Peyer's patch (tissue), 4 donors: Measurements from ENCODE around the gene TMEM45A. TPM values are rescaled to one million over a fixed set of nuclear protein-coding genes. Genes with fewer than 3 reads are reported as not detected.

ENCODE experiments used
- DNase-seq, 3 donors: peaks; one replicate each; pipeline ENCODE4 v3.0.0-alpha.2; 2017 to 2019
- H3K27ac ChIP-seq, 4 donors: fragments of 200-600 bp; sonication (generic); one replicate each; pipeline ENCODE4 v1.5.1; 2016 to 2019
- H3K27me3 ChIP-seq, 2 donors: fragments of 200-600 bp; sonication (generic); one replicate each; pipeline ENCODE4 v1.5.1; 2019
- H3K36me3 ChIP-seq, 3 donors: fragments of 200-600 bp; sonication (generic); one replicate each; pipeline ENCODE4 v1.5.1; 2016 to 2019
- H3K4me1 ChIP-seq, 4 donors: fragments of 200-600 bp; sonication (generic); one replicate each; pipeline ENCODE4 v1.5.1; 2016 to 2019
- H3K4me3 ChIP-seq, 4 donors: fragments of 200-600 bp; sonication (generic); 1 replicate in 3 of 4; 2 replicates in 1 of 4; pipeline ENCODE4 v1.5.1; 2016 to 2019; ENCODE audit warnings: mild to moderate bottlenecking in 1 of 4
- H3K9me3 ChIP-seq, 4 donors: fragments of 200-600 bp; sonication (generic); one replicate each; pipeline ENCODE4 v1.5.1; 2016 to 2019; ENCODE audit warnings: mild to moderate bottlenecking in 1 of 4
- CTCF ChIP-seq, 6 experiments: fragments of 450-650 bp in 4 of 6; fragments of 200-600 bp in 2 of 6; sonication (generic) in 1 of 6; IDR thresholded peaks; one replicate each; pipeline ENCODE4 v1.5.1; 2017 to 2019; ENCODE audit warnings: antibody characterized with exemption in 6 of 6, mild to moderate bottlenecking in 3 of 6, moderate library complexity in 1 of 6
- POLR2A ChIP-seq, 2 donors: fragments of 450-650 bp; IDR thresholded peaks; one replicate each; pipeline ENCODE4 v1.5.1; 2017; ENCODE audit warnings: antibody characterized with exemption in 2 of 2, mild to moderate bottlenecking in 2 of 2, moderate library complexity in 2 of 2
- total RNA-seq, 4 donors: library from RNA; depleted of rRNA; stranded (reverse); fragments of >200 nt; gene quantifications; one replicate each; pipeline ENCODE4 v1.1.0, GENCODE V29; 2016

TMEM45A gene
- total RNA-seq, 4 donors from 2014 or later: 0.66 to 5.3 (median 4.7) TPM; not detected in 1

- Histone ChIP-seq H3K9me3 (no peaks in the 10 kb centered on the region), H3K27me3 (no peaks in the 10 kb centered on the region), H3K4me1 (no peaks in the 10 kb centered on the region), H3K27ac (no peak overlapping the region), H3K36me3 (no peaks in the 10 kb centered on the region), H3K4me3 (no peak overlapping the region)
- TF ChIP-seq POLR2A (IDR thresholded peaks at IDR 0.05) (no peak), CTCF (IDR thresholded peaks at IDR 0.05) (no peak)
- no peak for DNase-seq
Measured at GRCh38 chr3:100455841-100456550, 36.4 kb upstream of the TMEM45A start.

- DNase-seq: no peak
- no peak for TF ChIP-seq POLR2A (IDR thresholded peaks at IDR 0.05)
- TF ChIP-seq CTCF (IDR thresholded peaks at IDR 0.05): no peak
- no peaks in the 10 kb centered on the region for H3K4me1 ChIP-seq
- no peaks in the 10 kb centered on the region for H3K27me3 ChIP-seq
- H3K27ac ChIP-seq: no peak overlapping the region
- H3K9me3 ChIP-seq: no peaks in the 10 kb centered on the region
- H3K36me3 ChIP-seq: no peaks in the 10 kb centered on the region
- no peak overlapping the region for H3K4me3 ChIP-seq
Measured at GRCh38 chr3:100456745-100457144, 35.7 kb upstream of the TMEM45A start.

GRCh38 chr3:100457811-100458210, 34.6 kb upstream of the TMEM45A start:
- Histone ChIP-seq H3K4me1 (no peaks in the 10 kb centered on the region), H3K9me3 (no peaks in the 10 kb centered on the region), H3K27ac (no peak overlapping the region), H3K4me3 (no peak overlapping the region), H3K27me3 (no peaks in the 10 kb centered on the region), H3K36me3 (no peaks in the 10 kb centered on the region)
- no peak for TF ChIP-seq POLR2A (IDR thresholded peaks at IDR 0.05)
- TF ChIP-seq CTCF (IDR thresholded peaks at IDR 0.05): no peak
- DNase-seq: no peak

GRCh38 chr3:100458814-100459213, 33.6 kb upstream of the TMEM45A start:
- Histone ChIP-seq H3K4me3 (no peak overlapping the region), H3K36me3 (no peaks in the 10 kb centered on the region), H3K27ac (no peak overlapping the region), H3K9me3 (no peaks in the 10 kb centered on the region), H3K4me1 (no peaks in the 10 kb centered on the region), H3K27me3 (no peaks in the 10 kb centered on the region)
- TF ChIP-seq POLR2A (IDR thresholded peaks at IDR 0.05): no peak
- no peak for TF ChIP-seq CTCF (IDR thresholded peaks at IDR 0.05)
- no peak for DNase-seq

- DNase-seq: no peak
- no peaks in the 10 kb centered on the region for H3K9me3 ChIP-seq
- H3K27me3 ChIP-seq: no peaks in the 10 kb centered on the region
- H3K27ac ChIP-seq: no peak overlapping the region
- H3K4me1 ChIP-seq: no peaks in the 10 kb centered on the region
- peak in 5 of 6 experiments; percentile 58 to 91 (median 89) for TF ChIP-seq CTCF (IDR thresholded peaks at IDR 0.05)
- no peak for TF ChIP-seq POLR2A (IDR thresholded peaks at IDR 0.05)
- H3K4me3 ChIP-seq: no peak overlapping the region
- no peaks in the 10 kb centered on the region for H3K36me3 ChIP-seq
Measured at GRCh38 chr3:100463002-100463401, 29.4 kb upstream of the TMEM45A start.
